Measurements from ENCODE around the gene ANO2.

GRCh38 chr12:5987573-5987972, 42.5 kb upstream of the ANO2 start:
- TF ChIP-seq, protein P1, sequence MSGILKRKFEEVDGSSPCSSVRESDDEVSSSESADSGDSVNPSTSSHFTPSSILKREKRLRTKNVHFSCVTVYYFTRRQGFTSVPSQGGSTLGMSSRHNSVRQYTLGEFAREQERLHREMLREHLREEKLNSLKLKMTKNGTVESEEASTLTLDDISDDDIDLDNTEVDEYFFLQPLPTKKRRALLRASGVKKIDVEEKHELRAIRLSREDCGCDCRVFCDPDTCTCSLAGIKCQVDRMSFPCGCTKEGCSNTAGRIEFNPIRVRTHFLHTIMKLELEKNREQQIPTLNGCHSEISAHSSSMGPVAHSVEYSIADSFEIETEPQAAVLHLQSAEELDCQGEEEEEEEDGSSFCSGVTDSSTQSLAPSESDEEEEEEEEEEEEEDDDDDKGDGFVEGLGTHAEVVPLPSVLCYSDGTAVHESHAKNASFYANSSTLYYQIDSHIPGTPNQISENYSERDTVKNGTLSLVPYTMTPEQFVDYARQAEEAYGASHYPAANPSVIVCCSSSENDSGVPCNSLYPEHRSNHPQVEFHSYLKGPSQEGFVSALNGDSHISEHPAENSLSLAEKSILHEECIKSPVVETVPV (CRISPR knock-in tag; IDR thresholded peaks at IDR 0.05), result no peak
- TF ChIP-seq OSR1 (CRISPR knock-in tag; IDR thresholded peaks at IDR 0.05) (no peak), TOX (CRISPR knock-in tag; IDR thresholded peaks at IDR 0.05; ENCODE audit: borderline replicate concordance) (no peak), ZC3H10 (CRISPR knock-in tag; IDR thresholded peaks at IDR 0.05) (no peak), ZFP3 (CRISPR knock-in tag; IDR thresholded peaks at IDR 0.05) (no peak)

All from SK-N-SH treated with all-trans-retinoic acid at 6 μM for 48 hours (cell line).